ENCODE data around the gene ADAM10. TPM values are rescaled to one million over a fixed set of nuclear protein-coding genes. Genes with fewer than 3 reads are reported as not detected.

Gene ADAM10
- total and polyA plus RNA-seq, 2 of the 8 experiments (the other 6 are each of a cell fraction or from before 2014, with no cell fraction given), result 46.5 to 163 TPM

- Histone ChIP-seq H2BK120ac (replicated peaks; ENCODE audit: low read depth, low read length) (no peak overlapping the region), H3K4me3 (ENCODE audit: extremely low read depth in 1 of 4, insufficient read depth in 2 of 4, low read depth in 3 of 4, low read length in 4 of 4) (no peak overlapping the region), H3K4me1 (replicated peaks in 1 of 4; ENCODE audit: control insufficient read depth in 3 of 4, insufficient read depth in 4 of 4, low read length in 3 of 4) (peaks cover 0 to 2% (median 0%) of the 10 kb centered on the region in 4 experiments; a peak in 2 of 7 replicates), H2AFZ (ENCODE audit: low read length) (no peak overlapping the region), H3K18ac (ENCODE audit: extremely low read depth, low read length) (no peak overlapping the region), H2BK20ac (ENCODE audit: low read length) (no peak overlapping the region), H3K36me3 (ENCODE audit: control insufficient read depth in 2 of 4, insufficient read depth in 4 of 4, low read length in 3 of 4) (no peaks in the 10 kb centered on the region), H2BK5ac (ENCODE audit: low read depth, low read length) (no peak overlapping the region), H3K4me2 (ENCODE audit: insufficient read depth in 1 of 2, low read depth in 2 of 2, low read length in 2 of 2) (no peak overlapping the region), H4K91ac (replicated peaks; ENCODE audit: insufficient read length, low read length) (no peak overlapping the region), H2AK5ac (ENCODE audit: low read depth, low read length) (no peak overlapping the region), H3K9me3 (ENCODE audit: insufficient read depth in 2 of 2, low read depth in 1 of 2, low read length in 1 of 2) (no peaks in the 10 kb centered on the region), H2BK15ac (ENCODE audit: low read length) (no peak overlapping the region), H3K79me1 (ENCODE audit: low read depth, low read length) (peaks cover 3% of the 10 kb centered on the region; the same call in 1 of the 2 replicates), H2BK12ac (ENCODE audit: low read depth, low read length) (no peak overlapping the region), H4K8ac (ENCODE audit: extremely low read depth, insufficient read depth, low read length) (no peak overlapping the region), H3K27me3 (replicated peaks in 1 of 4; ENCODE audit: control insufficient read depth in 3 of 4, extremely low read depth in 1 of 4, insufficient read depth in 3 of 4, low read length in 3 of 4) (no peaks in the 10 kb centered on the region), H3K23me2 (ENCODE audit: low read depth, low read length) (no peaks in the 10 kb centered on the region), H3K14ac (ENCODE audit: insufficient read length) (no peak overlapping the region), H3K56ac (replicated peaks; ENCODE audit: insufficient read length, low read depth, low read length) (no peak overlapping the region), H4K20me1 (replicated peaks in 1 of 2; ENCODE audit: control insufficient read depth in 1 of 2, insufficient read depth in 2 of 2, low read length in 2 of 2) (peaks cover 3 to 6% of the 10 kb centered on the region in 2 experiments), H3K23ac (ENCODE audit: insufficient read length) (no peak overlapping the region), H3K4ac (replicated peaks; ENCODE audit: insufficient read length, low read depth, low read length) (no peak overlapping the region), H4K5ac (ENCODE audit: insufficient read length, low read depth, low read length) (no peak overlapping the region), H3K9ac (replicated peaks in 1 of 4; ENCODE audit: extremely low read depth in 1 of 4, low read depth in 3 of 4, low read length in 3 of 4) (no peak overlapping the region), H3K79me2 (ENCODE audit: control insufficient read depth in 1 of 2, insufficient read depth in 2 of 2, low read length in 2 of 2) (peaks cover 2 to 62% of the 10 kb centered on the region in 2 experiments; a peak in 3 of 4 replicates), H3K27ac (ENCODE audit: low read depth, low read length) (no peak overlapping the region)
- ChIA-PET CTCF (ENCODE audit: partially characterized antibody) (interaction anchor here (0.7 to 1.2 kb wide), 3 partner anchors 9 to 470 kb away, joined by 3 to 4 read pairs (median 4); no protein-coding TSS in a partner anchor), POLR2A (ENCODE audit: partially characterized antibody) (no interaction called here)
- no peak for FAIRE-seq
- no peak for DNase-seq (ENCODE audit: low read depth in 1 of 2, low spot score in 2 of 2)
- WGBS, 2 experiments (ENCODE audit: extremely low coverage in 1 of 2, insufficient coverage in 1 of 2, insufficient read length in 1 of 2, insufficient replicate concordance in 2 of 2, low coverage in 1 of 2, low lambda C conversion rate in 2 of 2, missing lambda C conversion rate in 1 of 2), result 87% methylated on average over 4 of the region's 4 CpGs; no CpG with 5 or more reads in 1 of the 2 experiments
- TF ChIP-seq CTBP2 (IDR thresholded peaks at IDR 0.05; ENCODE audit: borderline replicate concordance, insufficient read depth, insufficient read length, low read length), result no peak
- TF ChIP-seq HDAC6 (IDR thresholded peaks at IDR 0.05; ENCODE audit: low read depth, low read length), result no peak
- TF ChIP-seq TBP (IDR thresholded peaks at IDR 0.05; ENCODE audit: low read depth, low read length), result no peak
- no peak for TF ChIP-seq JUND (IDR thresholded peaks at IDR 0.05; ENCODE audit: low read length)
- no peak for TF ChIP-seq CHD2 (IDR thresholded peaks at IDR 0.05; ENCODE audit: low read length)
- no peak for TF ChIP-seq POU5F1 (IDR thresholded peaks at IDR 0.05; ENCODE audit: low read depth, low read length)
- no peak for TF ChIP-seq SIN3A (conservative IDR thresholded peaks at IDR 0.05 in 1 of 2, IDR thresholded peaks at IDR 0.05 in 1 of 2; ENCODE audit: low read depth in 1 of 2, low read length in 2 of 2)
- no peak for TF ChIP-seq GTF2F1 (IDR thresholded peaks at IDR 0.05; ENCODE audit: borderline replicate concordance, low read depth, low read length)
- no peak for TF ChIP-seq CREB1 (IDR thresholded peaks at IDR 0.05)
- TF ChIP-seq RXRA (IDR thresholded peaks at IDR 0.05; ENCODE audit: insufficient read depth, low read depth, low read length), result no peak
- TF ChIP-seq SIRT6 (IDR thresholded peaks at IDR 0.05; ENCODE audit: low read length), result no peak
- no peak for TF ChIP-seq SP4 (IDR thresholded peaks at IDR 0.05; ENCODE audit: low read length)
- TF ChIP-seq TAF1 (IDR thresholded peaks at IDR 0.05; ENCODE audit: low read depth, low read length), result no peak
- TF ChIP-seq ATF3 (IDR thresholded peaks at IDR 0.05; ENCODE audit: insufficient read depth, low read depth, low read length), result no peak
Observed at GRCh38 chr15:58684751-58685150, 64.8 kb downstream of the ADAM10 start.

Measured in H1 (cell line).